Skeletal muscle cell (primary cell): ENCODE results near the gene CTXND1.

Source experiments
- DNase-seq: peaks from one replicate; pipeline ENCODE4 v3.0.0-alpha.2; 2010; ENCODE audit warnings: low read depth
- H3K4me3 ChIP-seq: 2 replicates; pipeline ENCODE4 v1.5.1; 2011; ENCODE audit warnings: low read depth, mild to moderate bottlenecking, control low read depth, low read length, moderate library complexity

The CTXND1 gene

GRCh38 chr15:80151148-80151547 is 100.9 kb downstream of the CTXND1 start:
- no peak overlapping the region for H3K4me3 ChIP-seq
- no peak for DNase-seq
